Adrenal gland (tissue), 12 donors: ENCODE data around the gene MAP3K6. TPM values are rescaled to one million over a fixed set of nuclear protein-coding genes. Genes with fewer than 3 reads are reported as not detected.
A peak's percentile ranks its signal among the peaks of the same experiment; 100 is the strongest.

Experiments used
- DNase-seq, 7 donors: peaks; one replicate each; pipeline ENCODE4 v3.0.0-alpha.2; 2019 to 2020
- H3K27ac ChIP-seq, 5 donors: fragments of 200-600 bp; sonication (generic) in 4 of 5; 1 replicate in 3 of 5; 2 replicates in 2 of 5; pipeline versions ENCODE4 v1.5.1 to v1.8.0; 2016 to 2020; ENCODE audit warnings: mild to moderate bottlenecking in 1 of 5
- H3K27me3 ChIP-seq: fragments of 200-600 bp; 2 replicates; pipeline ENCODE4 v1.8.0; 2021
- H3K36me3 ChIP-seq, 2 donors: fragments of 200-600 bp; replicated peaks in 1 of 2; 1 replicate in 1 of 2; 2 replicates in 1 of 2; pipeline versions ENCODE4 v1.5.1 to v1.8.0; 2018 to 2022
- H3K4me1 ChIP-seq, 2 donors: fragments of 200-600 bp; replicated peaks in 1 of 2; 1 replicate in 1 of 2; 2 replicates in 1 of 2; pipeline versions ENCODE4 v1.5.1 to v1.8.0; 2018 to 2021
- H3K4me3 ChIP-seq, 4 donors: fragments of 200-600 bp; sonication (generic) in 3 of 4; one replicate each; pipeline ENCODE4 v1.5.1; 2016 to 2018
- H3K9me3 ChIP-seq, 3 donors: fragments of 200-600 bp; sonication (generic) in 1 of 3; replicated peaks in 1 of 3; 1 replicate in 2 of 3; 2 replicates in 1 of 3; pipeline versions ENCODE4 v1.5.1 to v1.8.0; 2016 to 2021
- POLR2A ChIP-seq, 2 donors: fragments of 450-650 bp; IDR thresholded peaks; one replicate each; pipeline ENCODE4 v1.6.1; 2017; ENCODE audit warnings: antibody characterized with exemption in 2 of 2, mild to moderate bottlenecking in 2 of 2, moderate library complexity in 1 of 2
- WGBS, 4 donors: extraction: QIAGEN DNeasy Blood & Tissue Kit in 2 of 4; methylation state at CpG; one replicate each; pipeline versions ENCODE4 v1.1.5 to v1.1.7; 2013 to 2017; 5-methylcytosine and 5-hydroxymethylcytosine counted together
- intact Hi-C, 2 donors: fragments of 100-400 bp; cut with DNase I; formaldehyde crosslinking; loops; one replicate each; pipeline versions ENCODE4 v1.14.1 to v1.15.0; 2022 to 2023
- polyA plus RNA-seq, 3 donors: library from polyadenylated mRNA; stranded (reverse); fragments of 200-250 nt in 2 of 3; fragments of 350-450 nt in 1 of 3; fragmentation: Illumina TruSeq in 1 of 3; extraction: RNeasy Lipid Tissue Mini Kit (QIAGEN cat#74804) in 1 of 3; gene quantifications; one replicate each; pipeline ENCODE4 v1.2.3, GENCODE V29; 2013 to 2014
- total RNA-seq, 9 donors: library from RNA; depleted of rRNA in 4 of 9; stranded (reverse); fragments of >200 nt in 4 of 9; fragments of 120-200 nt in 1 of 9; fragmentation: NEBNext Ultra II Directional in 1 of 9; extraction: Animal tissue kit (Norgen Biotek cat#: 25700) in 1 of 9; gene quantifications; one replicate each; pipeline versions ENCODE4 v1.1.0 to v1.2.4, GENCODE V29; 2013 to 2023
- TF ChIP-seq, protein P1 (sequence below), 6 experiments: fragments of 450-650 bp in 4 of 6; fragments of 200-600 bp in 2 of 6; sonication (generic) in 1 of 6; IDR thresholded peaks; 1 replicate in 5 of 6; 2 replicates in 1 of 6; pipeline versions ENCODE4 v1.5.1 to v1.8.0; 2016 to 2021; ENCODE audit warnings: antibody characterized with exemption in 6 of 6, mild to moderate bottlenecking in 2 of 6, moderate library complexity in 1 of 6
- donor health status: healthy with polysubstance abuse.
- donor health status: Bipolar disorder and iron deficiency.
- donor health status: DM: yes; HTN: yes; CAD: no.
- donor health status: DM: no; HTN: no; CAD: no.
- donor health status: DM: no; HTN: no; CAD: no.
- donor health status: DM: yes; HTN: yes; CAD: no.

MAP3K6 gene
- total and polyA plus RNA-seq, 12 donors: 6.5 to 136 (median 26.6) TPM

DNA sequence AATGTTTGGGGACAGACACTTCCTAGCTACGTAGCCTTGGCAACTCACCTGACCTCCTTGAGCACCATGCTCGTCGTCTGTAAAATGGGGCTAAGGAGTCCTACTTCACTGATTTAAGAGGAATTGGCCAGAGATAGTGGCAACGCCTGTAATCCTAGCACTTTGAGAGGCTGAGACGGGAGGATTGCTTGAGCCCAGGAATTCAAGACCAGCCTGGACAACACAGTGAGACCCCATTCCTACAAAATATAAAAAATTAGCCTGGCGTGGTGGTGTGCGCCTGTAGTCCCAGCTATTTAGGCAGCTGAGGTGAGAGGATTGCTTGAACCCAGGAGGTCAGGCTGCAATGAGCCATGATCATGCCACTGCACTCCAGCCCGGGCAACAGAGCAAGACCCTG is 20.4 kb downstream of the MAP3K6 start:
- no peaks in the 10 kb centered on the region for H3K9me3 ChIP-seq
- H3K4me3 ChIP-seq: no peak overlapping the region
- intact Hi-C loops: no loop called here
- peaks cover 0 to 20% of the 10 kb centered on the region in 2 donors for H3K4me1 ChIP-seq
- H3K27me3 ChIP-seq: peaks cover 4% of the 10 kb centered on the region
- WGBS, 4 donors: 78 to 87% (median 83%) methylated on average over 8 of the region's 8 CpGs
- DNase-seq: no peak
- no peak overlapping the region for H3K27ac ChIP-seq
- TF ChIP-seq, protein P1, sequence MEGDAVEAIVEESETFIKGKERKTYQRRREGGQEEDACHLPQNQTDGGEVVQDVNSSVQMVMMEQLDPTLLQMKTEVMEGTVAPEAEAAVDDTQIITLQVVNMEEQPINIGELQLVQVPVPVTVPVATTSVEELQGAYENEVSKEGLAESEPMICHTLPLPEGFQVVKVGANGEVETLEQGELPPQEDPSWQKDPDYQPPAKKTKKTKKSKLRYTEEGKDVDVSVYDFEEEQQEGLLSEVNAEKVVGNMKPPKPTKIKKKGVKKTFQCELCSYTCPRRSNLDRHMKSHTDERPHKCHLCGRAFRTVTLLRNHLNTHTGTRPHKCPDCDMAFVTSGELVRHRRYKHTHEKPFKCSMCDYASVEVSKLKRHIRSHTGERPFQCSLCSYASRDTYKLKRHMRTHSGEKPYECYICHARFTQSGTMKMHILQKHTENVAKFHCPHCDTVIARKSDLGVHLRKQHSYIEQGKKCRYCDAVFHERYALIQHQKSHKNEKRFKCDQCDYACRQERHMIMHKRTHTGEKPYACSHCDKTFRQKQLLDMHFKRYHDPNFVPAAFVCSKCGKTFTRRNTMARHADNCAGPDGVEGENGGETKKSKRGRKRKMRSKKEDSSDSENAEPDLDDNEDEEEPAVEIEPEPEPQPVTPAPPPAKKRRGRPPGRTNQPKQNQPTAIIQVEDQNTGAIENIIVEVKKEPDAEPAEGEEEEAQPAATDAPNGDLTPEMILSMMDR (IDR thresholded peaks at IDR 0.05): no peak
- TF ChIP-seq POLR2A (IDR thresholded peaks at IDR 0.05): no peak
- H3K36me3 ChIP-seq: no peaks in the 10 kb centered on the region

DNA sequence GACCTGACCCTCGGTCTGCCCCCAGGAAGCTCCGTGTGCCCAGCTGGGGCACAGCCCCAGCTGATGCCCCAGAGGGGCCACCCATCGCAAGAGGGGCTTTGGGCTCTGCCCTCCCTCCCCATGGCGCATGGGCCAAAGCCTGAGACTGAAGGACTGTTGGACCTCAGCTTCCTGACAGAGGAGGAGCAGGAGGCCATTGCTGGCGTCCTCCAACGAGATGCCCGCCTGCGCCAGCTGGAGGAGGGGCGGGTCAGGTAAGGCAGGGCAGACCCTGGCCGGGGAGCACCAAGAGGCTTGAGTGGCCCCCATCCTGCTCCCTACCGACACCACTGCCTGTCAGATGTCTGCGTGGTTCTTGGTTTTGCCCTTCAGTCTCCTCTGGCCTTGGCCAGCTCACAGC is 21.5 kb downstream of the MAP3K6 start:
- DNase-seq: no peak
- Histone ChIP-seq H3K4me3 (no peak overlapping the region), H3K4me1 (peaks cover 0 to 20% of the 10 kb centered on the region in 2 donors), H3K27ac (no peak overlapping the region), H3K36me3 (no peaks in the 10 kb centered on the region), H3K9me3 (no peaks in the 10 kb centered on the region), H3K27me3 (no peaks in the 10 kb centered on the region)
- TF ChIP-seq, protein P1 (IDR thresholded peaks at IDR 0.05): no peak
- TF ChIP-seq POLR2A (IDR thresholded peaks at IDR 0.05): no peak
- intact Hi-C loops: no loop called here
- WGBS, 4 donors: 40 to 79% (median 69%) methylated on average over 1 to 12 of the region's 12 CpGs

DNA sequence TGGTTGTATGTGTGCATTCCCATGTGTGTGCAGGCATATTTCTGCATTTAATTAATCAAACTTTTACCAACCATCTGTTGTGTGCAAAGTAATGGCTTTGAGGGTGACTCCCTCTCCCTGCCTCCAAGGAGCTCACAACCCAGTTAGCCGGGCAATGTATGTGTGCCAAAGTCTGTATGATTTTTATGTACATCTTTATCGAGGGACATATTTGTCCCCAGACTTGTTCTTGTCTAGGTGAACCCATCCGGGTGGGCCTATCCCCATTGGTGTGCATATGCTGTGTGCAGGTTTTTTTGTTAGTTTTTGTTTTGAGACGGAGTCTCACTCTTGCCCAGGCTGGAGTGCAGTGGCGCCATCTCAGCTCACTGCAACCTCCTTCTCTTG is 23.1 kb downstream of the MAP3K6 start:
- Histone ChIP-seq H3K27me3 (no peaks in the 10 kb centered on the region), H3K9me3 (no peaks in the 10 kb centered on the region), H3K4me3 (no peak overlapping the region), H3K4me1 (peaks cover 0 to 8% of the 10 kb centered on the region in 2 donors), H3K27ac (no peak overlapping the region), H3K36me3 (no peaks in the 10 kb centered on the region)
- TF ChIP-seq, protein P1 (IDR thresholded peaks at IDR 0.05): no peak
- intact Hi-C loops: no loop called here
- 66 to 80% (median 75%) methylated on average over 5 of the region's 5 CpGs for WGBS, 4 donors
- DNase-seq: no peak

DNA sequence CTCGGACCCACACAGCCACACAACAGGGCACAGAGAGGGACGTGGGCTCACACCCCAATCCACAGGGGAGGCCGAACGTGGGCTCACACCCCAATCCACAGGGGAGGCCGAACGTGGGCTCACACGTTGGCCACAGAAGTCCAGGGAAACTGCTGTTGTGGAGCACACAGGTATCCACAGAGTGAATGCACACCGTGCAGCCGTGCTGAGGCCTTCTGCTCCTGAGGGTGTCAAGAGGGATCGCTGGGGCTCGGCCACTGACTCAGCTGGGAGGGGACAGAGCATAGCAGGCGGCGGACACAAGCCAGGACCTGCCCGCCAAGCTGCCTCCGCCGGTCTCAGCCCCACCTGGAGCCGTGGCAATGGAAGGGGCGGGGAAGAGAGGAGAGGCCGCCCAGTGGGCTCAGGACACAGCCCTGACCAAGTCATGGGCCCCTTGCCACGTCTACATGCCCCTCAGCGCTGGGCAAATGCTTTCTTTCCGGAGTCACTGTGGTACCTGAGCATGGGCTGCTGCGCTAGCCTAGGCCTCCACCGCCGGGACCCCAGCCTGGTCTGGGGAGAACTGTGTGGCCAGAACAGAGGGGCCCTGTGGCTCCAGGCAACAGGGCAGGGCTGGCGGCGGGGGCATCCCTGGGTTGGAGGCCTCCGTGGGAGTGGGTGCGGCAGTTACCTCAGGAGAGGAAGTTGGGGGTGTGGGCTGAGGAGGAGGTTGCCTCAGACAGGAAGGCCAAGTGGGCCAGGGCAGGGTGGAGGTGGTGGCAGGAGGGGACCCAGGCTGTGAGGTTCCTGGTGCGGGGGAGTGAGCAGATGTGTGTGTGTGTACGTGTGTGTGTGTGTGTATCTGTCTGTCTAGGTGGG is 23.8 kb downstream of the MAP3K6 start:
- H3K9me3 ChIP-seq: no peaks in the 10 kb centered on the region
- intact Hi-C loops: no loop called here
- no peak for DNase-seq
- no peak for TF ChIP-seq POLR2A (IDR thresholded peaks at IDR 0.05)
- TF ChIP-seq, protein P1 (IDR thresholded peaks at IDR 0.05): no peak
- H3K4me1 ChIP-seq: peaks cover 0 to 8% of the 10 kb centered on the region in 2 donors
- no peaks in the 10 kb centered on the region for H3K27me3 ChIP-seq
- H3K4me3 ChIP-seq: no peak overlapping the region
- no peaks in the 10 kb centered on the region for H3K36me3 ChIP-seq
- H3K27ac ChIP-seq: peak overlapping the region in 1 of 5 donors; percentile 29
- 60 to 70% (median 68%) methylated on average over 12 to 31 of the region's 31 CpGs for WGBS, 4 donors
